ENCODE data around the gene PMIS2.

GRCh38 chr19:35628565-35629331, 42.8 kb downstream of the PMIS2 start, which contains the start of gene RBM42:
- no peak for TF ChIP-seq CTCF (IDR thresholded peaks at IDR 0.05)
- peak in 2 of 4 donors; percentile 21 to 31 for TF ChIP-seq EP300 (IDR thresholded peaks at IDR 0.05)
- peak; percentile 85 to 95 (median 93) for TF ChIP-seq POLR2AphosphoS5 (IDR thresholded peaks at IDR 0.05)
